ENCODE measurements around the gene WASHC4. TPM values are rescaled to one million over a fixed set of nuclear protein-coding genes. Genes with fewer than 3 reads are reported as not detected.
"Not testable (repeated sequence)": the region's sequence is repeated elsewhere in the genome, so short reads cannot be mapped to it uniquely, and the experiment has no call there.

Gene WASHC4
- total RNA-seq, 1 donor from 2014 or later = 62.3 TPM

GRCh38 chr12:105089817-105090216 is 17.7 kb upstream of the WASHC4 start:
- DNase-seq (ENCODE audit: low spot score) = no peak

DNA sequence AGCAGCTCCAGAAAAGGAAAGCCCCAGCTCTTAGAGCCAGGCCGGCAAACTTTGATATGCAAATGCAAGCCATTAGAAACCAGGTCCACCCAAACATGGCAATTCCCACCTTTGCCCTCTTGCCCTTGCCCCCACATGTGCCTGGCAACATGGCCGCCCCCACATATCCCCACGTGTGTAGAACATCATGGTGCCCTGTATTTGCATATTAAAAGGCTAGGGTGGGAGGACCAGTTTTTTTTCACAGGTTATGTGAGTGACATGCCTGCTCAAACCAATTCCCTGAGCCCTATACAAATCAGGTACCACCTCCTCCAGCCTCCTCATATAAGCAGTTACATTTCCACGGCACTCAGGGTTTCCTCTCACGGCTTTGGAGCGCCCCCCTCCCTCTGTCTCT is 17.2 kb upstream of the WASHC4 start:
- DNase-seq (ENCODE audit: low spot score) = no peak

GRCh38 chr12:105091476-105092206 is 15.9 kb upstream of the WASHC4 start:
- DNase-seq (ENCODE audit: low spot score) = no peak

- DNase-seq (ENCODE audit: low spot score) = no peak
Measured at GRCh38 chr12:105092336-105092735, 15.2 kb upstream of the WASHC4 start.

GRCh38 chr12:105095338-105095737 is 12.2 kb upstream of the WASHC4 start:
- not testable (repeated sequence) for DNase-seq (ENCODE audit: low spot score)

DNA sequence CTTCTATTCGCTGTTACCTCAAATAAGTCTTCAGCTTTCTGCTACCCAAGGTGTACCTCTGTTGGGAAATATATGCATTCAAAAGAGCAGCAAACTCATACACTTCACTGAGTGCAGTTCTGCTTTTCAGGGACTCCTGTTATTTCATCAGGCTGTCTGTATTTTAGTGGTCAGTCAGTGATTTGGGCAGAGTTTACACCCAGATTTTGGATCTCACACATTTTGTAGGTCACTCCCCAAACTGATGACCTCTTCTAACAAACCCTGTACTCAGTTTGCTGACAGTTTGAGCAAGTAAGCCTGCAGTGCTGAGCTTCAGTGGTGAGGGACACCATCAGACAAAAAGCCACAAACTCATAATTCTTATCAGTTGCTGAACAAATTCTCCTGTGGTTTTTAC is 8.2 kb upstream of the WASHC4 start:
- DNase-seq (ENCODE audit: low spot score) = no peak

GRCh38 chr12:105100207-105100985 is 7.1 kb upstream of the WASHC4 start:
- no peak for DNase-seq (ENCODE audit: low spot score)

DNA sequence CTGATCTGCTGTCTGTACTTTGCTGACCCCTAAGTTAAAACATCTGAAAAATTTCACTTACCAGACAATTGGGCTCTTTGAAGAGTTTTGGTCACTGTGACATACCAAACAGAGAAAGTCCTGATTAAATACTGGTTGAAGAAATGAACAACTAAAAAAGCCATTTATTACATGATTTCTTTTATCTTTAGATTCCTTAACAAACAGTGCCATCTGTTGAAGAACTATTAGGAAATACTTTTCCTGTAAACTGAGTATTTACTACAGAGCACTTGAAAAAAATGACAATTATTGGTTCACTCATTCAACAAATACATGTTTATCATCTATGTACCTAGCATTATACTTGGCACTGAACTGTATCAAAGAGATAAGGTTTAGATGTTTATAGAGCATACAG is 6.5 kb upstream of the WASHC4 start:
- no peak for DNase-seq (ENCODE audit: low spot score)

- no peak for DNase-seq (ENCODE audit: low spot score)
Measured at GRCh38 chr12:105102673-105103072, 4.9 kb upstream of the WASHC4 start.

DNA sequence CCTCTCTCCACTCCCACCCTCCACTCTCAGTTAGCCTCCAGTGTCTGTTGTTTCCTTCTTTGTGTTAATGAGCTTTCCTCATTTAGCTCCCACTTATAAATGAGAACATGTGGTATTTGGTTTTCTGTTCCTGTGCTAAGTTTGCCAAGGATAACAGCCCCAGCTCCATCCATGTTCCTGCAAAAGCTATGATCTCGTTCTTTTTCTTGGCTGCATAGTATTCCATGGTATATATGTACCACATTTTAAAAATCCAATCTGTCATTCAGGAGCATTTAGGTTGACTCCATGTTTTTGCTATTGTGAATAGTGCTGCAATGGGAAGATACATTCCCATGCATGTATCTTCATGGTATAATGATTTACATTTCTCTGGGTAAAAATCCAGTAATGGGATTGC is 2.8 kb upstream of the WASHC4 start:
- no peak for DNase-seq (ENCODE audit: low spot score)

DNA sequence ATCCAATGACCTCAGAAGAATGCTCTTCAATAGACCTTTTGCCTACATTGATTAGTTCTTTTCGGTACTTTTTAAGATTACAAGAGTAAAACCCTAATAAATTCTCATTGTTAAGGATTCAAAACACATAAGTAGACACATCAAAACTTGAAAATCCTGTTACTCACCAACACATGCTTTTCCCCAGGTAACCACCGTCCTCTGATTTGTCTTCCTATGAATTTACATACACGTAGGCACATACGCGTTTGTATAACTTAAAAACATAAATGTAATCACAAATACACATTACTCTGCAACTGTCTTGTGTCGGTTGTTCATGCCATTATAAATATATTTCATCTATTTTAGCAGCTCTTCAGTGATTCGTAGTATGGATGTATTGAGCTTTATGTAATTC is 910 bp upstream of the WASHC4 start:
- no peak for DNase-seq (ENCODE audit: low spot score)

DNA sequence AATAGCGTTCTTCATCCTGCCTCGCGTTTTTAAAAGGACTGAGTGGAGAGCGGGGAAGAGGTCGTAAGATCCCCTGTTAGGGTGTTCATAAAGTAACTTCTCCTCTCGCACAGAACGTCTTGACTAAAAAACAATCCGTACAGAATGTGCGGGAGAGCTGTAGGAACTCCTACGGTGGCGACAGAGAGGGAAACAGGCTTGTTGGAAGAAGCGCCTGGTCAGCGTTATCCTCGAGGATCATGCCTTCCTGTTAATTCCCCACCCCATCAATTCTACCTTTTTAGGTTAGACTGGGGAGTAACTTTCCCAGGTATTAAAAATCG is 399 bp upstream of the WASHC4 start:
- DNase-seq (ENCODE audit: low spot score) = no peak

DNA sequence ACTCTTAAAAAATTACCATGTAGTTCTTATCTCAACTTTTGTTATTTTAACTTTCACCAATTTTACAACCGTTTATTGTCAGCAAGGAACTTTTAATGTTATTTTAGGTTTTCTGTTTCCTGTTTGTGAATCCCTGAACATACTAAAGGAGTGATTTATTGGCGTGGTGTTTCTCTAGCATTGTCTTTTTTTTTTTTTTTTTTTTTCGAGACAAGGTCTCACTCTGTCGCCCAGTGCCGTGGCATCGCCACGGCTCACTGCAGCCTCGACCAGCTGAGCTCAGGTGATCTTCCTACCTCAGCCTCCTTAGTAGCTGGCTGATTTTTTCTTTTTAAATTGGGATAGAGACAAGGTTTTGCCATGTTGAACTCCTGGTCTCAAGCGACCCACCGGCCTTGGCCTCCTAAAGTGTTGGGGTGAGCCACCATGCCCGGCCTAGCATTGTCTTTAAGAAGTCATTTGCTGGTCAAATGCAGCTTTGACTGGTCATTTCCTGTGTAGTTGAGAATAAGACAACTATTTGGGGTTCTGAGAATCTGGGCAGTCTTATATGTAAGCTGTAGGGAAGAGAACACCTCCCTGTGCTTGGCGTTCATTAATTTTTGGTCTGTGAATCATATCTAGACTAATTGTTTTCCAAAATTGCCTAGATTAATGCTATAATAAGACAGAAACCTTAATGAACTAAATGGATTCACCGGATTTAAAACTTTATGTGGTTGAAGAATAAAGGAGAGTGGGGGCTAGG is 2.1 kb downstream of the WASHC4 start:
- no peak for DNase-seq (ENCODE audit: low spot score)

DNA sequence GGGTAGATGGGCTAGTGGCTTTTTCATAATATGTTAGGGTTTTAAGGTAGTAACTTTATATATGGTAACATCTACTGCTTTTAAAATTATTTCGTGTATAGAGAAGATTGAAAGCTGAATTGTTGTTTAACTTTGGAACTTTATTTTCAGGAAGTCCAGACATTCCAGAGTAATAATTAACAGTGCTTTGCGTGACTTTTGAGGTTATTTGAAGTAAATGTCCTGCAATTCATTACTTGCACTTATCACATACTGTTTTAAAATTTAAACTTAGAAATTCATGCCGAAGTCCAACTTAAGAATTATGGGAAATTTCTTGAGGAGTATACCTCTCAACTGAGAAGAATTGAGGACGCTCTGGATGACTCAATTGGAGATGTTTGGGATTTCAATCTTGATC is 3.3 kb downstream of the WASHC4 start:
- DNase-seq (ENCODE audit: low spot score) = no peak

DNA sequence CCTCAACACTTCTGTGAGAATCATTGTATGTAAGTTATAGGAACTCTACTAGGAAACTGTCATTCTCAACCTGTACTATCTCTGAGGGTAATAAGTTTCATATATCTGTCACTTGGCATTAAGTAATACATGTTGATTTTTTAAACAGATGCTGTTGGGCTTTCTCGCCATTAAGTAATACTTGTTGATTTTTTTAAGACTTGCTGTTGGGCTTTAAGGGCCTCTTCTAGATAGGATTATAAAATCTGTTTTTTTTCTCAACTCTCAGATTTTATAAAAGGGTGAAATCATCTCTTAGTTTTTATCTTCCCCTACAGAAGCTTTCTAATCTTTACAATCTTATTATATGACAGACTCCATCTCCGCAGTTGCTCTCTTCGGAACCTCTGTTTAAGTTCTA is 5.6 kb downstream of the WASHC4 start:
- DNase-seq (ENCODE audit: low spot score) = no peak

- no peak for DNase-seq (ENCODE audit: low spot score)
Measured at GRCh38 chr12:105116969-105117368, 9.4 kb downstream of the WASHC4 start.

DNA sequence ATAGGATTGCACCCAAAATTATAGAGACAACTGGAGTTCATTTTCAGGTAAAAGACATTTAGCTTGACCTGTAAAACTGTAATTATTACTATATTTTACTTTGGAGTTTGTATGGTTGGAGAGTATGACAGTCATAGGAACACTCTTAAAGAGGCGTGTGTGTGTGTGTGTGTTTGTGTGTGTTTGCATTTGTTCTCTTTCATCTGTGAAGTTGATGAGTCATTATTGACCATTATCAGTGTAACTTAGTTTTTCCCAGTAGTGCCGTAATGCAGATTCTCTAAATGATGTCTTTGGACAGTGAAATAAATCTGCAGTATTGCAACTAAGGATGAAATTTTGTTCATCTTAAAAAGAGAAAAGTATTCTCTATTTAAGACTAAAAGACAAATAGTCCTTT is 13.0 kb downstream of the WASHC4 start:
- no peak for DNase-seq (ENCODE audit: low spot score)

DNA sequence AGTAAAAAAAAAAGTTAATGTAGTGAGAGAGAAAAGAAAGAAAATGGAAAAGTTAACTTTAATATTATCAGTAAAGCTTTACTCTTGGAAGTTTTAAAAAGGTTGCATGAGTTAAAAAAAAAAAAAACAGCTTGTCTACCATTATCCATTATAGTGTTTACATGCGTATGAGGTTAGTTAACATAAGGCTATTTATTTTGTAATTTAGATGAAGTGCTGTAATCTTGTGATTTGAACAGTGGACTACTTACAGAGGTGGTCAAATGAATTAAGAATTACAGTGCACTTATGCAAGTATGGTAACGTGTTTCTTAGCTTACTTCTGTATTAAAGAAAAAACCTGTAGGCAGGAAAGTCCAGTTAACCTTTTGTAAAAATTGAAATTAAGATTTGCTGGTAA is 30.7 kb downstream of the WASHC4 start:
- no peak for DNase-seq (ENCODE audit: low spot score)

DNA sequence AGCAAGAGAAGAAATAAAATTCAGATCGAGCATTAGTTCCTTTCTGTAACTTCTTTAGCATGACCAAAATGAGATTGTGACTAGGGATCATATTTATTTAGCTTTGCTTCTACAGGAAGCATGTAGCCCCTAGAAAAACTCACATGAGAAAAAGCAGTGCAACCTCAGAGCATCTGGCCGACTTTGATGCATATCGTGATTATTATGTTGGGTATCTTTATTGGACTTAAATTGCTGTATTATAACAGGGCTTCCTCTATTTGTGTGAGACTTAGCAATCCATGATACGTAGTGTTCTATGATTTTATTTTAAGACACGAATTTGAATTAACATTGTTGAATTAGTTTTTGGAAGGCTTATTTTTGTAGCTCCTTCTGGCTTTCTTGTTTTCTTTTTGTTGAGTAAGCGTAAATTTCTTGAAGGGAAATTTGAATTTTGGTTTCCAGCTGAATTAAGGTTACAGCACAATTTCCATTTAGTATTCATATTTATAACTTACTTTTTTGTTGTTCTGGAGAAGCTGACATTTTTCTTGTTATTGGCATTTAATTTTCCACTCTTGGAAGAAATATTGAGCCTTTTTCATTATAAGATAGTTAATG is 33.9 kb downstream of the WASHC4 start:
- no peak for DNase-seq (ENCODE audit: low spot score)

GRCh38 chr12:105142259-105142658 is 34.7 kb downstream of the WASHC4 start:
- DNase-seq (ENCODE audit: low spot score) = no peak

DNA sequence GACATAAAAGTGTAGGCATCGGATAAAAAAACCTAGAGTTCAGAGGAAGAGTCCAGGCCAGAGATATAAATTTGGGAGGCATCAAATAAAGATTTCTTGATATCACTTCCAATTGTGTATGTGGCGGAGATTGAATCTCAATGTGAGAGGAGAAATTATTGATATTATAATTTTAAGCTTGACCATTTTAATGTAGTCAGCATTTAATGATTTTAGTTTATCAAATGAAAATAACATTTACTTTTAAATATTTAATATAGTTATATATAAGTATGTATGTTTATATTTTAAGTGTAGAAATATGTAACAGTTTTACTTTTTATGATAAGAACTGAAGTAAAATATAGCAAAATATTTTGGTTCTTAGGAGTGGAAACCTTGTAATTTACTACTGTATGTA is 48.7 kb downstream of the WASHC4 start:
- DNase-seq (ENCODE audit: low spot score) = no peak

- no peak for DNase-seq (ENCODE audit: low spot score)
Measured at GRCh38 chr12:105157606-105158005, 50.1 kb downstream of the WASHC4 start.

Measured in mesenteric fat pad (tissue), 1 donor.